Stimulated activated CD4-positive, alpha-beta T cell treated with anti-CD3 and anti-CD28 coated beads, TNF-alpha, amount 100 ng/mL, for 48 hours (primary cell): ENCODE data around the gene MT1H.
"Not testable (repeated sequence)": the region's sequence is repeated elsewhere in the genome, so short reads cannot be mapped to it uniquely, and the experiment has no call there.

Experiments used
- DNase-seq, 3 donors: peaks; one replicate each; pipeline ENCODE4 v3.0.0-alpha.2; 2020; ENCODE audit warnings: low read depth in 3 of 3

MT1H gene

DNA sequence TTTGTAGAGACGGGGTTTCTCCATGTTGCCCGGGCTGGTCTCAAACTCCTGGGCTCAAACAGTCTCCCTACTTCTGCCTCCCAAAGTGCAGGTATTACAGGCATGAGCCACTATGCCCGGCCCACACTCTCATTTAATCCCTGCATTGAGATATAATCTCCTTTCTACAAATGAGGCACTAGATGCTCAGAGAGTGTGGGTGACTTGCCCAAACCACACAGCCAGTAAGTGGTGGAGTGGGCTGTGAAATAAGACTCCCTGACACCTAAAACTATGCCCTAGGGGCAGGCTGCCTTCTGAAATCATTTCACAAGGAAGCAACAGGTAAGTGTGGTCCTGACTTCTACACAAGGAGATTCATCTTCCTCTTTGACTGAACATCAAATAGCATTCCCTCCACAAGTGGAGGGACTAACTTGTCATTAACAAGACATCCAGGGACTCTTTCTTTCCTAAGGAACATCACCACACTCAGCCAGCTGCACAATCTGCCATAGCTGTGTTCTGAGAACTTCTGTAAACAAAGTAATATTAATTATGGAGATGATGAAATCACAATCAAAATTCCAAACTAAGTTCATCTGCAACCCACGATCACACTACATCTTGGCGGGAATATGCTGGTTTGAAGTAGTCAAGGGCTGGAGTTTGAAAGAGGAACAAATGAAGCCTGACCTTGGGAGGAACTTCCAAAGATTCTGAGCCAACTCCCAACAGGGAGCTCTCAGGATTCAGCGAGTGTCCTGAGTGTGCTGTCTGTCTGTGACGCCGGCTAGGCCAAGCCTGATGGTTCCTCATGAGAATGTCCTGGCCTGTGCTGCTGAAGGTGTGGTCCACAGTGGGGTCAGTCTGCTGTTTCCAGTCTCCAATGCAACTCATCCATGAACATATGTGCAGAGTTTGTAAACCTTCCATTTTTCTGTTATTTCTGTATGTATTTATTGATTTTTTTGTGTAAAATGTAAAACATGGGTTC, 4.0 kb upstream of the MT1H start:
- DNase-seq, result not testable (repeated sequence)

DNA sequence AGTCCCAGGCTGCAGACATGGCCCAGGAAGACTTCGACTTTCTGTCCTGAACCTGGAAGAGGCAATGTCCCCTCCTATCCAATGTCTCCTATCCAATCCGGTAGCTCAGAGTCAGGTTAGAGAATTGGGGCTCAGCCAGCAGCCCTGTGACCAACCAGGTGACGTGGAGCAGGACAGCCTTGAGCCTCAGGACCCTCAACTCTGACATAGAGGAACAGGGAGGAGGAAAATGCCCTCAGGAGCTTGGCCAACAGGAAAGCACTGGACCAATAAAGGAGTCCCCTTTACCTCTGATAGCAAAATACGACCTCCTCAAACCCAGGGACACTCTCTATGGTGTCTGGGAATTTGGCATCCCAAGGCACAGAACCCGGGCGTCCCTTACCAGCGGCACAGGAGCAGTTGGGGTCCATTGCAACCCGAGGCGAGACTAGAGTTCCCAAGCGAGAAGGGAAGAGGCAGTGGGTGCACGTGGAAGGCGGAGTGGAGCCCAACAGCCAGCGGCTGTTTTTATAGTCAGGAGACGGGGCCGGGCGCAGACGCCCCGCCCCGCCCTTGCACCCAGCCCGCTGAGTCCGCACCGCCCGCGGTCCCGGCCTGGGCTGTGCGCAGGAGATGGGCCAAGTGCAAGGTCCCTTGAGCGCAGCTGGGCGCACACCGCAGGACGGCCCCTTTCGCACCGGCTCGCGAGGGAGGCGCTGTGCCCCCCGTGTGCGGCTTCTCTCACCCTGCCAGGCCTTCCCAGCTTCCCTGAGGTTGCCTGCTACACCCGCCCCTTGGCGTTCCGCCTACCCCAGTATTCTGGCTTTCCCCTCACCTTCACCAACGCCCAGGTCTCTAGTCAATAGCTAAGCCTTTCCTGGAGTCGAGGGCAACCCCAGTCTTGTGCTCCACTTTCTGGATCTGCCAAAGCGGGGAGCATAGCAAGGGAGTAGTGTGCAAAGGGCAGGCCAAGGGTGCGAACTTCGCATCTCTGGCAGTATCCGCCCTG, 1.7 kb upstream of the MT1H start, which contains the start of gene MT1G:
TSS of gene MT1G (minus strand) at position 485 of the 991 bp plus-strand sequence. CDS start at position 413, 72 bp downstream.
- no peak for DNase-seq

DNA sequence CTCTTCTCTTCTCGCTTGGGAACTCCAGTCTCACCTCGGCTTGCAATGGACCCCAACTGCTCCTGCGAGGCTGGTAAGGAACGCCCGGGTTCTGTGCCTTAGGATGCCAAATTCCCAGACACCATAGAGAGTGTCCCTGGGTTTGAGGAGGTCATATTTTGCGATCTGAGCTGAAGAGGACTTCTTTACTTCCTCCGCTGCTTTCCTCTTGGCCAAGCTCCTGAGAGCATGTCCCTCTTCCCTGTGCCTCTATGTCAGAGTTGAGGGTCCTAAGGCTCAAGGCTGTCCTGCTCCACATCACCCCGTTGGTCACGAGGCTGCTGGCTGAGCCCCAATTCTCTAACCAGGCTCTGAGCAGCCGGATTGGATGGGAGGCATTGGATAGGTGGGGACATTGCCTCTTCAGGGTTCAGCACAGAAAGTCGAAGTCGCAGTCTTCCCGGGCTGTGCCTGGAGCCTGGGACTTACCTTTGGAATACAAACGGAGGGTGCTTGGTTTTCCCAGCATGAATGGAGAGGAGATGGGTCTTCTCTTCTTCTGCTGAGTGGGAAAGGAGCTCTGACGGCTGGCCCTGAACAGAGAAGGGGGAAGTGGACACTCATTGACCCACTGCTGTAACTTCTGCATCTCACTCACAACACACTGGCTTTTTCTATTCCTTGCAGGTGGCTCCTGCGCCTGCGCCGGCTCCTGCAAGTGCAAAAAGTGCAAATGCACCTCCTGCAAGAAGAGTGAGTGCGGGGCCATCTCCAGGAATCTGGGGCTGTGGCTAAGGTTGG, 416 bp downstream of the MT1H start:
- DNase-seq, result no peak

DNA sequence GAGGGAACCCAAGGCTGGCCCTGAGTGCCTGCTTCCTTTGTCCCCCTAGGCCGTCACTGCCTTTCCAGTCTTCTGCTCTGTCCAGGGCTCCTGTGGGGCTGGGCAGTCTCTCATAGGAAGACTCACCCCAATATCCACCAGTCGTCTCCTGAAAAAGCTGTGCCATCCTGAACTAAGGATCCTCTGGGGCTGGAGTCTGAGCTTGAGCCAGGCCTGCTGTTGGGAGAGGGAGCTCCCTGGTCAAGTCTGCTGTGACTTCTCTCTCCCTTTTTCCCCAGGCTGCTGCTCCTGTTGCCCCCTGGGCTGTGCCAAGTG, 963 bp downstream of the MT1H start:
- no peak for DNase-seq

DNA sequence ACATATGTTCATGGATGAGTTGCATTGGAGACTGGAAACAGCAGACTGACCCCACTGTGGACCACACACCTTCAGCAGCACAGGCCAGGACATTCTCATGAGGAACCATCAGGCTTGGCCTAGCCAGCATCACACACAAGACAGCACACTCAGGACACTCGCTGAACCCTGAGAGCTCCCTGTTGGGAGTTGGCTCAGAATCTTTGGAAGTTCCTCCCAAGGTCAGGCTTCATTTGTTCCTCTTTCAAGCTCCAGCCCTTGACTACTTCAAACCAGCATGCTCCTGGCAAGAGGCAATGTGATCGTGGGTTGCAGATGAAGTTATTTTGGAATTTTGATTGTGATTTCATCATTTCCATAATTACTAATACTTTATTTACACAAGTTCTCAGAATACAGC, 2.1 kb downstream of the MT1H start:
- not testable (repeated sequence) for DNase-seq

DNA sequence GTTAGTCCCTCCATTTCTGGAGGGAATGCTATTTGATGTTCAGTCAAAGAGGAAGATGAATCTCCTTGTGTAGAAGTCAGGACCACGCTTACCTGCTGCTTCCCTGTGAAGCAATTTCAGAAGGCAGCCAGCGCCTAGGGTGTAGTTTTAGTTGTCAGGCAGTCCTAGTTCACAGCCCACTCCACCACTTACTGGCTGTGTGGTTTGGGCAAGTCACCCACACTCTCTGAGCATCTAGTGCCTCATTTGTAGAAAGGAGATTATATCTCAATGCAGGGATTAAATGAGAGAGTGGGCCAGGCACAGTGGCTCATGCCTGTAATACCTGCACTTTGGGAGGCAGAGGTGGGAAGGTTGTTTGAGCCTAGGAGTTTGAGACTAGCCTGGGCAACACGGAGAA, 2.6 kb downstream of the MT1H start:
- DNase-seq, result not testable (repeated sequence)

DNA sequence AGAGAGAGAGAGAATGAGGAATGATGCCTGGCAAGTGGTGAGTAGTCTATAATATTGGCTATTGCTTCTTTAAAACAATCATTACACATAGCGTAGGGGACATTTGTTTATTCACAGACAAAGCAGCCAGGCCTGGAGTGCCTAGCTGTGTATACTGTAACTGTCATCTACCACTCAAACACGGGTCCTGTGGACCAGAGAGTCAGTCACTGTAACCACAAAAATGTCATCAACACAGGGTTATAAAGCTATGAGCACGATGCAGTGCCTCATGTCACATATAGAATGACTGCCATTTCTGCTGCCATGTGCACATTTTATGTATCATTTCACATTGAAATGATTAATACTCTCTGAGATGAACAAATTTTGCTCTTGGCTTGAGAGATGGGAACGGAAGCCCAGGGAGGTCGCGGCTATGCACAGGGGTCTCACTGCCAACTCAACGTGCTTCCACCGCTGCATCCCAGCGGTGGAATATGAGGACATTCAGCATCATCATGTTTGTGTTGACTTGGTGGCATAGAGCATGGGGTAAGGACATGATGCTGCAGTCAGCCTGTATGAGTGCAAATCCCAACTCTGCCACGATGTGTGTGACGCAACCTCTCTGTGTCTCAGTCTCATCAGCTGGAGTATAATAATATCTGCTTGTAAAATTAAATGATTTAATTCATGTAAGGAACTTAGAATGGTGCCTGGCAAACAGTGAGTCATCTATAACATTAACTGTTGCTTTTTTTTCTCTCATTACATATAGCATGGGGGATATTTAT, 3.3 kb downstream of the MT1H start:
- no peak for DNase-seq

DNA sequence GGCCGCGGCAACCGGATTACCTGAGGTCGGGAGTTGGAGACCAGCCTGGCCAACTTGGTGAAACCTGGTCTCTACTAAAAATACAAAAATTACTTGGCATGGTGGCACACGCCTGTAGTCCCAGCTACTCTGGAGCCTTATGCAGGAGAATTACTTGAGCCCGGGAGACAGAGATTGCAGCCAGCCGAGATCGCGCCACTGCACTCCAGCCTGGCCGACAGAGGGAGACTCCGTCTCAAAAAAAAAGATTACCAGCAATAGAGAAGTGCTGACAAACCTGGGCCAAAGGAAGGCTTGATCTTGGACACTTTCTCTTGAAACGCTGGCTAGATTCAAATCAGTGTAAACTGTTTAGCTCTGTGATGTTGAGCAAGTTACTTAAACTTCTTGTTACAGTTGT, 4.3 kb downstream of the MT1H start:
- no peak for DNase-seq

DNA sequence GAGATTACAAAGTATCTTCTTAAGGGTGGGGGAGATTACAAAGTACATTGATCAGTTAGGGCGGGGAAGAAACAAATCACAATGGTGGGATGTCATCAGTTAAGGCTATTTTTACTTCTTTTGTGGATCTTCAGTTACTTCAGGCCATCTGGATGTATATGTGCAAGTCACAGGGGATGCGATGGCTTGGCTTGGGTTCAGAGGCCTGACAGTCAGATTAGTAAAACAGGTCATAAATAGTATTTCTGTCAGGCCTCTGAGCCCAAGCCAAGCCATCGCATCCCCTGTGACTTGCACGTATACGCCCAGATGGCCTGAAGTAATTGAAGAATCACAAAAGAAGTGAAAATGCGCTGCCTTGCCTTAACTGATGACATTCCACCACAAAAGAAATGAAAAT, 5.0 kb downstream of the MT1H start:
- not testable (repeated sequence) for DNase-seq

DNA sequence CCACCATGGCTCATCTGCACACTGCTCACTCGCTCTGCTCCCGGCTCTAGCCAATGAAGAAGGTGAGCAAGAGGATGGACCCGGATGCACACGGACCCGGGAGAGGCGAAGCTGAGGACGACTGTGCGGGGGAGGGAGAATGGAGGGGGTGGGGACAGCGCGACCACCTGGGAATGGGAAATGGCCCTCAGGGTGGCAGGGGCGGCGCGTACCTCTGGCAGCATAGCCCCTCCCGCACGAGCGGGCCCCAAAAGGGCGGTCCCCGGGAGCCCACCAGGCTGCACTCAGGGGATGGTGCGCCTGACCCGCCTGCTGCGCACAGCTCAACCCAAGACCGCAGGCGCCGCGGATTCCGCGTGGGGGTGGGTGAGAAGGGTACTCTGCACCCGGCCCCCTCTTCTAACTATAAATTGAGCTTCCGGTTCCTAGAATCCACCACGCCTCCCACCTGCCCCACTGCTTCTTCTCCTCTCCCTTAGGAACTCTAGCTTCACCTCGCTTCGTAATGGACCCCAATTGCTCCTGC, 6.1 kb downstream of the MT1H start:
- DNase-seq, result peak in 1 of 3 donors; percentile 53

DNA sequence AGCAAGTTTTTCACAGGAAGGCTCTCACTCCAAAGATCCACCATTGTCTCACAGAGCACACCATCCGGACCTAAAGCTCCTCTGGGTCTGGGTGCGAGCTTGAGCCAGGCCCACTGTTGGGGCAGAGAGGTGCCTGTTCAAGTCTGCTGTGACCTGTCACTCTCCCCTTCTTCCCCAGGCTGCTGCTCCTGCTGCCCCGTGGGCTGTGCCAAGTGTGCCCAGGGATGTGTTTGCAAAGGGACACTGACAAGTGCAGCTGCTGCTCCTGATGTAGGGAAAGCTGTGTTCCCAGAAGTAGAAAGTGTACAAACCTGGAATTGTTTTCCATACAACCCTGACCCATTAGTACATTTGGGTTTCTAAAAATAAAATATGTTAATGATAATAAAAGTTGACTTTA, 7.9 kb downstream of the MT1H start:
- no peak for DNase-seq

DNA sequence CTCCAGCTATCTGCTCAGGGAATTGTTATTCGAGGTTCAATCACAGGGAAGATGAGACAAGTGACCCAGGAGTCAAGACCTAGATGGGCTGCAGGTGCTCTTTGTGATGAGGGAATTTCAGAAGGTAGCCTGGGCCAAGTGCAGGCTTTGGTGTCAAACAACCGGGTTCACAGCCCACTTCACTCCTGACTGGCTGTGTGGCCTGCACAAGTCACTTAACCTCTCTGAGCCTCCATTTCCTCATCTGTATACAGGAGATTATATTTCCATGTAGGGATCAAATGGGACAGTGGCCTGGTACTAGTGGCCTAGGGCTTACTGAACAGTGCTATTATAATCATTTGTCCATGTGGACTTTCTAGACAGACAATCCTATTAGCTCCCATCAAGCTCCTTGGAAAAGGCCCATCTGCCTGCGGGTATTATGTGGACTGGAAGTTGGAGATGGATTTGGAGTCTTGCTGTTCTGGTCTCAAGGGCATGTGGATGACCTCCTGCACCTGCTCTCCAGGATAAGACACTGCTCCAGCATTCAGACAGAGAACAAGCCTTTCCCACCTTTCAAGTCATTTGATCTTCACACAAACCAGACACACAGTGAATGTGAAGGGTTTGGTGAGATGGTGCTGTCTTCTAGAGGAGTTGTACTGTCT, 9.6 kb downstream of the MT1H start:
- DNase-seq, result no peak

DNA sequence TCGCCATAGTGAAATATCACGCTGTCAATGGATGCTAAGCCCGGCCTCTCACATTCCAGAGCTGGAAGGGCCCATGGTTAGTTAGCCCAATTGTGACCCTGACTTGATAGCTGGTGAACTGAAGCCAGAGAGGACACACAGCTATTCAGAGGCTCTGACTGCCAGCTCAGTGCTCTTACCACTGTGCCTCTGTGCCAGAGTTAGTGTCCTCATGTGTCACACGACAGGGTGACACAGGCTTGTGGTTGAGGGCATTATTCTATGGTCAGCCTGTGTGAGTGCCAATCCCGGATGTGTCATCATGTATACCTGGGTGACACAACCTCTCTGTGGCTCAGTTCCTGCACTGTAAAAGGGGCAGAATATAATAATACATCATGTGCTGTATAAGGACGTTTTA, 10.2 kb downstream of the MT1H start:
- DNase-seq, result no peak

DNA sequence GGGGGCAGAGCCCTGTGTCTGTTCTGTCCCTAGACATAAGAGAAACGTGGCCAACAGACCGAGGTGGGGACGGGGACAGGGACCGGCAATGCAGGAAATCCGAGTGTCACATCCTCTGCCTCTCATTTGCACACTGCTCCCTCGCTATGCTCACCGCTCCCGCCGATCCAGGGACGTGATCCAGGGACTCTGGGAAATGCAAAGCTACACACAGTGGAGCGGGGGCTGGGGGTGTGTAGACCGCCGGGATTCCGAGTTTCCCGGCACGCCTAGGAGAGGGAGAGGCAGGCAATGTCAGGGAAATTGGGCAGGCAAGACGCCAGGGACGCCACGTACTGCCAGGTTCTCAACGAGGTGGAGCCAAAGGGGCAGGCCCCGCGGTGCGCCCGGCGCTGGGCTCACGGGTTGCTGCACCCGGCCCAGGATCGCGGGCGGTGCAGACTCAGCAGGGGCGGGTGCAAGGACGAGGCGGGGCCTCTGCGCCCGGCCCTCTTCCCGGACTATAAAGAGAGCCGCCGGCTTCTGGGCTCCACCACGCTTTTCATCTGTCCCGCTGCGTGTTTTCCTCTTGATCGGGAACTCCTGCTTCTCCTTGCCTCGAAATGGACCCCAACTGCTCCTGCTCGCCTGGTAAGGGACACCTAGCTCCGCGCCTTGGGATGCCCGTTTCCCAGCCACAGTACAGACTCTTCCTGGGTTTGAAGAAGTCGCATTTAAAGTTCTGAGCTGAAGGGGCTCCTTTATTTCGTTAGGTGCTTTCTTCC, 12.5 kb downstream of the MT1H start, which contains the start of gene MT1X:
TSS of gene MT1X (plus strand) at position 532 of the 764 bp plus-strand sequence. CDS start at position 603, 71 bp downstream.
- peak; percentile 80 to 89 (median 88) for DNase-seq

DNA sequence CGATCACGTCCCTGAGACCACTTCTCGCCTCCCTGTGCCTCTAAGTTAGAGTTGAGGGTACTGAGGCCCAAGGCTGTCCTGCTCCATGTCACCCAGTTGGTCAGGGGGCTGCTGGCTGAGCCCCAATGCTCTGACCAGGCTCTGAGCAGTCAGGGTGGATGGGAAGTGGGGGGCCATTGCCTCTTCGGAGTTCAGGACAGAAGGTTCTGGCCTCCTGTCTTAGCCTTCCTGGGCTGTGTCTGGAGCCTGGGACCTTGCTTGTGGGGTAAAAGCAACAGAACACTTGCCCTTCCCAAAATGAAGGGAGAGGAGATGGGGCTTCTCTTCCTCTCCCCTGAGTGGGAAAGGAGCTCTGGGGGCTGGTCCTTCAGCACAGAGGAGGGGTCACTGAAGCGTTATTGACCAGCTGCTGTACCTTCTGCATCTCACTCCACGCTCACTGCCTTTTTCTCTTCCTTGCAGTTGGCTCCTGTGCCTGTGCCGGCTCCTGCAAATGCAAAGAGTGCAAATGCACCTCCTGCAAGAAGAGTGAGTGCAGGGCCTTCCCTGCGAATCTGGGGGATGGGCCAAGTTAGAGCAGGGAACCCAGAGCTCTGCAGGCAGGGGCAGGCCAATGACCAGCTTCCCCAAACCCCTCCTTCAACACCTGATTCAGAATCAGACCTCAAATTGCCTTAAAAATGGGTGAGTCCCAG, 13.2 kb downstream of the MT1H start:
- no peak for DNase-seq

DNA sequence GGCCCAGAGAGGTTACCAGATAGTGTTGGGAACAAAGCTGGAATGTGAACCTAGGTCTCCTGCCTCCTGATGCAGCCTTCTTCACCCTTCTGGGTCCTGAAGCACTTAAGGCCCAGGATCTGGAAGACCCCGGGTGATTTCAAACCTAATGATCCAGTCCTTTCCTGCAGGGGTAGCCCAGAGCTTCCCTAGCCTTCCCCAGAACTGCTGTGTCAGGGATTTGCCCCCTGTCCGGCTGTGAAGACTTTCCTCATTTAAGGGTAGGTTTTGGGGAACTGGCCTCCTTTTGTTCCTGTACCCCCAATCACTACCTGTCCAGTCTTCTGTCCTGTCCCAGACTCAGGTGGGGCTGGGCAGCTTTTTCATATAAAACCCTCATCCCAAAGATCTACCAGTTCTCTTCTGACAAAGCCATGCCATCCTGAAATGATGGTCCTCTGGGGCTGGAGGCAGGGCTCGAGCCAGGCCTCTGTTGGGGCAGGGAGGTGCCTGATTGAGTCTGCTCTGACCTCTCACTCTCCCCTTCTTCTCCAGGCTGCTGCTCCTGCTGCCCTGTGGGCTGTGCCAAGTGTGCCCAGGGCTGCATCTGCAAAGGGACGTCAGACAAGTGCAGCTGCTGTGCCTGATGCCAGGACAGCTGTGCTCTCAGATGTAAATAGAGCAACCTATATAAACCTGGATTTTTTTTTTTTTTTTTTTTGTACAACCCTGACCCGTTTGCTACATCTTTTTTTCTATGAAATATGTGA, 14.0 kb downstream of the MT1H start:
- DNase-seq, result no peak

DNA sequence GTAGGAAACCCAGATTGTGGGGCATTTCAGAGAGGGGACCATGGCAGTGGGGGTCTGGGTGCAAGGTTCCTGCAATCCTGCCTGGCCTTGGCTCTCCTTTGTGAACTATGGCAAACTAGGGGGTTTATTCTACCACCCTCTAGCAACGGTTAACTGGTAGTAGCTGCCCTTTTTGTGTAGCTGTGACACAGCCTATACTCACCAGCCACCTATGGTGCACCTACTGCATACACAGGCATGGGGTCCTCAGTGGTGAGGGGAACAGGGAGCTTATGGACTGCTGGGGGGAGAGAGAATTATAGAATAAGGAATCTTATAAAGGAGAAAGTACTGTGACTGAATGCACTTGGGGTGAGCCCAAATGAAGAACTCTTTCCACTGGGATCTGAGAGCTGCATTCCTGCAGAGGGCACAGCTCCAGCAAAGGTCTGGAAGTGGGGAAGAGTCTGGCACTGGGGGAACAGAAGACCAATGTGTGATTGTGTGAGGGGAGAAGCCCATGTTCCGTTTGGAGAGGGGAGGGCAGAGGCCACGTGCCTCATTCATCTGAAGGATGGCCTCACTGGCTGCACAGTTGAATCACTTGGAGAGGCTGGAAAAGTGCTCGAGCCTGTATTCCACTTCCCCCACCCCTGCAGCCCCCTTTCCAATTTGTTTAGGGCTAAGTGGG, 14.8 kb downstream of the MT1H start:
- no peak for DNase-seq
